GDM1 (cell line): ENCODE data around the gene CLDN9.

Experiments used
- DNase-seq: peaks from one replicate; lab custom pipeline; 2025; lab: John Stamatoyannopoulos, UW

Gene CLDN9

DNA sequence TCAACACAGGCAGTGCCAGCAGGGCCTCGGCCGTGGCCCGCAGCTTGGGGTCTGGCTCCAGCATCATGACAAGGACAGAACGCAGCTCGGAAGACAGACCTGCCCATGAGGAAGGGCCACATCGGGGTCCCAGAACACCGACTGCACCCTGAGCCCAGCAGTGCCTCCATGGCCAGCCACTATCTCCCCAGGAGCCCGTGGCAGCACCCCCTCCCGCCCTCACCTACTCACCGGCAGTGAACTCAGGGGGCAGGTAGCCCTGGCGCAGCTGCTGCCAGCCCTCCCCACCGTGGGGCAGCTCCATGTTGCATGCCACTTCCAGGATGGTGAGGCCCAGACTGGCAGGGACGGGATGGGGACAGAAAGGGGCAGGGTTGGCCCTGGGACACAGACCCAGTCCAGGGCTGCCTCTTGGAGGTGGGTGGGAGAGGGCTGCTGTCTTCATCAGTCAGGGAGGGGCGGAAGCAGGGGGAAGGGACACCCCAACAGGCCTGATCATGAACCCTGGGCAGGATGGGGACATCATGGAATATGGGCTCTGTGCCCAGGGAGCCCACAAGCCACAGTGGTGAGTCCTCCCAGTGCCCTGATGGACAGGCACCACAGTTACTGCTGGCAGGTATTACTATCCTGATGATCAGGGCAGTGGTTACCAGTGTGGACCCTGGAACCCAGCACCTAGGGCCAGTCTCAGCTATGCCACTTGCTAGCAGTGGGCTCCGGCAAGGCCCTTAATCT, 38.2 kb upstream of the CLDN9 start:
- DNase-seq = no peak

DNA sequence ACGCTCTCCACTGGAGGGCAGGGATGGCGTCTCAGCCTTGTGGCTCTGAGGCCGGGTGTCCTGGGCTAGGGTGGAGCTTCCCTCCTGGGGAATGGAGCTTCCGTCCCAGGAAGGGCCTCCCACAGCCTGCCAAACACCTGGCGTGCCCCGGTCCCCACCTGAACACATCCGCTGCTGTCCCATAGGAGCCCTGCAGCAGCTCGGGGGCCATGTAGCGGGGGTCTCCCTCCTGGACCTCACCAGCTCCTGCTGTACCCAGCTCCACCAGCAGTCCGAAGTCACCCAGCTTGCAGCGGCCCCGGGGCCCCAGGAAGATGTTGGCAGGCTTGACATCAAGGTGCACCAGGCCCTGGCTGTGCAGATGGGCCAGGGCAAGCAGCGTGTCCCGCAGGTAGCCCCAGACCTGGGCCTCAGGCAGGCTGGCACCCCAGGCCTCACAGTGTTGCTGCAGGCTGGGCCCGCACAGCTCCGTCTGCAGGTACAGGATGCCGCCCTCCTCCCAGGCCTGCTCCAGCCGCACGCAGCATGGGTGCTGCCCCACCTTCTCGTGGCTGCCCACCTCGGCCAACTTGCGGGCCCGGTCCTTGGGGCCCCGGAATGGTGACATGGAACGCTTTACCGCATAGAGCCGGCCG, 37.4 kb upstream of the CLDN9 start:
- DNase-seq = no peak

DNA sequence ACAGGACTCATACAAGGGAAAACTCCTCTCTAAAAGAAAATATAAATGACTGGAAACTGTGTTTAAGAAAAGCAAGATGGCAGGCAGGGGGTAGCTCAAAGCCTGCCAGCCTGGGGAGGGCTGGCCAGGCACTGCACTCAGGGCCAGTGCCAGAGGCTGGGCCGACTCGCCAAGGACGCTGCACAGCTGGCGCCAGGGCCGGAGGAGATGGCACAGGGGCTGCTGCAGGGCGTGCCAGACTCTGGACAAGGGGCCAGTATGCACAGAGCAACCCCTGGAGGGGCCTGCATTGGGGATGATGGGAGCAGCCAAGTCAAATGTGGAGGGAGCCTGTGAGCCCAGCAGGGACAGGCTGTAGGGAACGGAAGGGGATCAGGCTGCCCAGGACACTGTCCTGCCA, 36.5 kb upstream of the CLDN9 start:
- DNase-seq = no peak

DNA sequence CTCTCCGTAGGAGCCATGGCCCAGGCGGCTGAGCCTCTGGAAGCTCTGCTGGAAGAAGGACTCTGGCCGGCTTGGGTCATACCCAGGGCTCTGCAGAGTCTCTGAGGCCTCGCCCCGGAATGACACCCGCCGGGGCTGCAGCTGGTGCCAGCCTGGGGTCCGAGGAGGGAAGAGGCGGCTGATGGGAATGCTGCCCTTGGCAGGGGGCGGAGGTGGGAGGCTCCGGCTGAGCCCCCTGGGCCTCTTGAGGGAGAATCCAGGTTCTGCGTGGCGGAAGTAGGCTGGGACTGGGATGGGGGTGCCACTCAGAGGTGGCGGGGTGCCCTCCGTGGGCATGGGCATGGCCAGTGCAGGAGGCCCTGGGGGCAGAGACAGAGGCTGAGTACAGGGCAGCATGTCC, 36.0 kb upstream of the CLDN9 start:
- no peak for DNase-seq

DNA sequence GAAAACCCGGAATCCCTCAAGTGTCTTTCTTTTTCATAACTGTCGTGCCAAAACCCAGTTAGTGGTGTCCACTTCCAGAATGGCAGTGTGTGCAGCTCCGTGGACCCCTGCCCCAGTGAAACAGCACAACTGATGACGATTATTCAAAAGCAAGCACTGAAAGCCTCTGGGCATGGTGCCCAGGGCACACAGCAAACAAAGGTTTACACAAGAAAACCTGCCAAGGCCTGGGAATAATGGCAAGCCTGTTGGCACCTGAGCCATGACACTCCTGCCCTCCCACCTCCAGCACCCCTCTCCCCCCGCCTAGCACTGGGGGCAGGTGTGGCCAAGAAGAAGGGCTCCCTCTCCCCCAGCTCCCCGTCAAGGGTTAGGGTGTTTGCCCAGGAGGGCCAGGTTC, 35.3 kb upstream of the CLDN9 start:
- no peak for DNase-seq

DNA sequence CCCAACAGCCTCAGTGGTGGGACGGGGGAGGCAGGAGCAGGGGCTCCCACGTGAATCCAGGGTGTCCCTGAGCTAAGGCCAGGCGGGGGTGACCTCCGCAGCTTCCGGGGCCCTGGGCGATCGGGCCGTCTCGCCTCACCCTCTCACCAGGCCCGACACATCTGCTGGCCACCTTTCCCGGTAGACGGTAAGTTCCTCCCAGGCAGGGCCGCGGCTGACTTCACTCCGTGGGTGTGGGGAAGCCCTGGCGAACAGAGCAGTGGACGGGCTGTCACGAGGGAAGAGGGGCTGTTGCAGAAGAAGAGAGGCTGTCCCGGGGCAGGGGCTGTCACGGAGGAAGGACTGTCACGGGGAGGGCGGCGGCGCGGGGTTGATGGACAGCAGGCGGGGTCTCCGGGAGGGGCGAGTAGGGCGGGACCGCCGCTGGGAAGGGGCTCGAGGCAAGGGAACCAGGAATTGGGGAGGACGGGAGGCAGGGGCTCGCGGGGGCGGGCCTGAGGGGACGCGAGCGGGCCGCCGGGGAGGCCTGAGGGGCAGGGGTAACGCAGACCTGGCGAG, 33.0 kb upstream of the CLDN9 start:
- DNase-seq = no peak

DNA sequence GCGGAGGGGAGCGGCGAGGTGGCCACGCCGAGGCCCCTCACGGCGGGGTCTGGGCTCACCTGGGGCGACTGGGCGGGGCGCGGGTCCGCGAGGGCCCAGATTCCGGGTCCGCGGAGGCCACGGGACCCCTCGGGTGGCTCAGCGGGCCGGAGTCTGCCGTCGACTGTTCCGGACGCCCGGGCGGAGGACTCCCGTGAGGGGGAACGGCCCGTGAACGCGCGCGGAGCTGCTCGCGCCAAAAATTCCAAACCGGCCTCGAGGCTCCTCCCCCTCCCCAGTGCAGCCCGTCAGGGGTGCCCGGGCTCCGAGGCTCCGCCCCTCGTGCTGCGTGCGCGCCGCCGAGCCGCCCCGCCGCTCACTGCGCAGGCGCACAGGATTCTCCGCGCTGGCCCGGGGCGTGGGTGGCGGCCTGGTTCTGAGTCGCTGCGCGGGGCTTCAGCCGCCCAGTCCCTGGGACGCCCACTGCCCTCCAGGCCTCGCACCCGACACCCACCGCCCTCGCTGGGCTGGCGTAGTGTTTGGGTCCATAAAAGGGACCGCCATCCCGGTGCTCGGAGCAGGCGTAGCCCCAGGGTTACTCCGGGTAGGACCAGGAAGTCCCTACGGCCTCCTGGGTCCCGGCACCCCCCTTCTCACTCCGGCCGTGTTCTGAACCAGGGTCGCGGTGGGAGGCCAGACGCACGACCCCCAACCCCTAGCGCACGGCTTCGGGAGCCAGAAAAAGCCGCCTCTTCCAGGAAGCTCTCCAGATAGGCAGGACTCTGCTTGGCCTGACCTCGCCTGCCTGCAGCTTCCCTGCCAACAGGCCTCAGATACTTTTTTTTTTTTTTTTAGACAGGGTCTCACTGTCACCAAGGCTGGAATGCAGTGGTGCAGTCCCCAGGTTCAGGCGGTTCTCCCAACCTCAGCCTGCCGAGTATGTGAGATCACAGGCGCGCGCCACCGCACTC, 32.2 kb upstream of the CLDN9 start, which contains the start of gene PKMYT1:
Gene PKMYT1 (minus strand): TSS at position 220 of the 950 bp plus-strand sequence. CDS start 789 bp downstream, outside the sequence.
- DNase-seq = peak; percentile 87

DNA sequence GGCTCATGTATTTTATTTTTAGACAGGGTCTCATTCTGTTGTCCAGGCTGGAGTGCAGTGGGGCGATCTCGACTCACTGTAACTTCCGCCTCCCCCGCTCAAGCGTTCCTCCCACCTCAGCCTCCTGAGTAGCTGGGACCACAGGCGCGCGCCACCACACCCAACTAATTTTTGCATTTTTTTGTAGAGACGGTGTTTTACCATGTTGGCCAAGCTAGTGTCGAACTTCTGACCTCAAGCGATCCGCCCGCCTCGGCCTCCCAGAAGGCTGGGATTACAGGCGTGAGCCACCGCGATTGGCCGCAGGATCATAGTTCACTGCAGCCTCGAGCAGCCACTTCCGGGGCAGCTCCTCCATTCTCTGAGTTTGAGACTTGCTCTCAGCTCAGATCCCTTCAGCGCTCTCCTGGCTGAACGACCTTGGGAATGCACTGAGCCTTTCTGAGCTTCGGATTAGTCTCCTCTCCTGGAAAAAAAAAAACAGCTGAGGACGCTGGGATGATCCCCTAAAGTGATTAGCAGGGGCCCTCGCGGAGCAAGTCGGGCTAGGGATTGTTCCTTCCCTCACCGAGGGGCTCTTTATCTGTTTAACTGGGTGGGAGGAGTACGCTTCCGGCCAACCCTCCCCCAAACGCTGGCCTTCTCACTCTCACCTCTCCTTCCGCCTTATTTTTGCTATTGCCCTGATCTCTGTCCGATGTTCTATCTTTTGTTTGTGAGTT, 31.4 kb upstream of the CLDN9 start:
- no peak for DNase-seq

DNA sequence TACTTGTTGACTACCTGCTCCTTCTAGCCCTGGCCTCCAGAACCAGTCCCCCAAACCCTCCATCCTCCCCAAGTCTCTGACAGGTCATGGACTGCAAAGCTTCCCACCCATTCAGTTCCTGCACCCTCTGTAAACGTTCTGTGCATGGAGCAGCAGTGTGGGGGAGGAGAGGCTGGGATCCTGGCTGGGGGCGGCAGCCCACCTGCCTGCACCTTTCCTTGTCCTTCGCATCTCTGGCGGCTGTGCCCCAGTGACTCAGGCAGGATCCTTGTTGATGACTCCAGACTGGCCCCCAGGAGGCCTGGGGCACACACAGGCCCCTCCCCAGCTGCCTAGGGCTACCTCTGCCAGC, 30.8 kb upstream of the CLDN9 start:
- no peak for DNase-seq

DNA sequence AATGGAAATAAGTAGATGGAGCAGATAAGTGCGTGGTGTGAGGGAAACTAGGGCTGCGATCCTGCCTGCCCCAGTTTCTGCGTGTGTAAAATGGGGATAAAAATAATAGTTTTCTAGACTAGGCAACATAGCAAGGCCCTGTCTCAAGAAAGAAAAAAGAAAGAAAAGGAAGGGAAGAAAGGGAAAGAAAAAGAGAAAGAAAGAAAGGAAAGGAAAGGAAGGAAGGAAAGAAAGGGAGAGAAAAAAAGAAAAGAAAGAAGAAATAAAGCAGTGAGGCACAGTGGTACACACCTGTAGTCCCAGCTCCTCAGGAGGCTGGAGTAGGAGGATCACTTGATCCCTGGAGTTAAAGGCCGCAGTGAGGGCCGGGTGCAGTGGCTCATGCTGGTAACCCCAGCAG, 30.3 kb upstream of the CLDN9 start:
- no peak for DNase-seq

DNA sequence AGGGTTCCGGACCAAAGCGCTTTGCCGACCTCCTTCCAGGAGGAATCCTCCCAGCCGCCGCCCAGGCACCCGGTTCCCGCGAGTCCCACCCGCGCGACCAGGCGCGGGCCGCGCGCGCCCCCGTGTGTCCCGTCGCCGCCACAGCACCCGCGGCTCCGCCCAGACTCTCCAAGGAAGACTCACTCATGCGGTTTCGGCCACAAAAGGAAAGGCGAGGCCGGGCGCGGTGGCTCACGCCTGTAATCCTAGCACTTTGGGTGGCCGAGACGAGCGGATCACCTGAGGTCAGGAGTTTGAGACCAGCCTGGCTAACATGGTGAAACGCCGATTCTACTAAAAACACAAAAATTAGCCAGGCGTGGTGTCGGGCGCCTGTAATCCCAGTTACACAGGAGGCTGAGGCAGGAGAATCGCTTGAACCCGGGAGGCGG, 29.0 kb upstream of the CLDN9 start:
- peak; percentile 68 for DNase-seq

DNA sequence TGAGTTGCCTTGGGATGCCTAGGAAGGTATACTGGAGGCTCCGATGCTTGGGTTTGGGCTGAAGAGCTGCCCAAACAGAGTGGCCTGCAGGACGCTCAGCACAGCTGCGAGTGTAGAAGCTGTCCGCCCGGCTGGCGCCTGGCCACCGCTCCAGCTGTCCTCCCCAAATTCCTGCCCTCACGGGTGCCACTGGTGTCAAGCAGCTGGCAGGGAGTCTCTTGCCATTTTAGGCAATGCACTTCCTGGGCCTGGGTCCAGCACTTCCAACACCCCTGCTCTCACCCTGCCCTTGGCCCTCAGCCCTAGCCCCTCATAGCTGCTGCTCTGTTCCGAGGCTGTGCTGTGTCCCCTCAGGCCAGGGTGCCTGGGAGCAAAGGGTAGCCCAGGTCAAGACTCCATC, 27.3 kb upstream of the CLDN9 start:
- DNase-seq = no peak

DNA sequence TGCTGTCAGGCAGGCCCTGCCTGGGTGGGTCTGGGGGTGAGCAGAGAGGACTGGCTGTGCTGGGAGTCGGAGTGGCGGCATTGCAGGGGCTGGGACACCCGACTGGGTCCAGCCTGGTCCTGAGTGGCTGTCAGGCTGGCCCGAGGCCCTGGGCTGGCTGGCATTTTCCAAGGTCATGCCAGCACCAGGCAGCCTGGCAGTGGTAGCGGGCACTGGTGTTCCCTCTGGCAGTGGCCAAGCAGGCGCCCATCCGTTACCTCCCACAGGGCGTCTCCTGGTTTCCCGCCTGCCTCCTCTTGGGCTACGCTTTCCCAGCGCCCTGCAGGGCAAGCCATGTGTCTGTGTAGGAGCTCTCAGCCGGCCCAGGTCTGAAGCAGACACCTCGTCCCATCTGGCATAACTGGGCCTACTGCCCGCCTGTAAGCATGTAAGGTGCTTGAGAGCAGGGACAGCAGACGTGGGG, 26.8 kb upstream of the CLDN9 start:
- no peak for DNase-seq

DNA sequence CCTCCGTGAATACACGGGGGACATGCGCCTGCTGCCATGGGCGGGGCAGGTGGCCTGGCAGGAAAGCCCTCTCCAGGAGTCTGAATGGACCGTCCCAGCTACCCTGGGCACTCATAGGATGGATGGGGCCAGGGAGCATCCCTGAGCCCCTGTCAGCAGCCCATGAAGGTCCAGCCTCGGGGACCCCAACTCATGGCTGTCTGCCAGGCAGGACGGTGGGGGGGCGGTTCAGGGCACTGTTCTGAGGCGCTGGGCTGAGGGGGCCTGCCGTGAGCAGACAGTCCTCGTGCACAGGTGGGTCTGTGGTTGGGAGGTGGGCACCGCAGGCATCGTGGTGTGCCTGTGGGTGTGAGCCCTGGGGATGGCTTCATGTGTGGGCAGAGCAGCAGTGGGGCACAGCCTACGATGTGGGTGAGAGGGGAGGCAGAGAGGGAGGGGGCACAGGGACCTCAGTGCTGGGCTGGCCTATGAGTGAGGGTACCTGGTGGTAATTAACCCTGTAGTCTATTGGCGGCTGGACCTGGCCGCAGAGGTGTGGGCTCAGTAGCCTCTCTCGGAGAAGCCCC, 26.0 kb upstream of the CLDN9 start:
- no peak for DNase-seq

DNA sequence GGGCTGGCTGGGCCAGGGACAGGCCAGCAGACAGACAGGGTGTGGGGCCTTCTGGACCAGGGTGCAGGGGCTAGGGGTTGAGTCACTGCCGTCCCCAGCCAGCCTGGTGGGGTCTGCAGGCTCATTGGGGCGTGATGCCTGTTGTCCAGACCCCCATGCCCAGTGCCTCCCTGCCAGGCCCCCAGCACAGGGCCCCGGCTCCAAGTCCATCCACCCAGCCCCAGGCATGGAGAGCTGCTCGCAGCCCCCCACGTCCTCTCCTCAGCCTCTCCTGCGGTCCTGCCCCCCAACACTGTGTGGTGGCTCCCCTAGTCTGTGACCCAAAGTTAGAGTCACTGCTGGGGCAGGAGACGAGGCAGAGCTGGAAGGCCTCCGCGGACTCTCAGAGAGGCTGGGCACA, 25.4 kb upstream of the CLDN9 start:
- DNase-seq = no peak

DNA sequence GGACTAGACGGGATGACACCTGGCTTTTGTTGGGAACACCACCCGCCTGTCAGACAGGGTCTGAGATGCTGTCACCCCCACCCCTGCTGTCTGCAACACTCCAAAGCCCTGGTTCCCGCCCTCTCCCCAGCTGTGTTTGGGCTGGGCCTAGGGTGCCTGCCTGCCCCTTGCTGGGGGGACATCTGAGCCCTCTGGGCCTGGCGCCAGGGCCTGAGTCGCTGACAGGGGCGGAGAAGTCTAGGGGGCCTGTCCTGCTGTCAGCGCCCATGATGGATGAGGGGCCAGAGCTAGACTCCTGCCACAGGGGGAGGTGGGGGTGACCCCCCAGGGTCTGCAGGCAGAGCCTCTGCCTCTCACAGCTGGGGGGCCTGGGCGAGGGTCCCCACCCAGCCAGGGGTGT, 24.9 kb upstream of the CLDN9 start:
- DNase-seq = no peak

DNA sequence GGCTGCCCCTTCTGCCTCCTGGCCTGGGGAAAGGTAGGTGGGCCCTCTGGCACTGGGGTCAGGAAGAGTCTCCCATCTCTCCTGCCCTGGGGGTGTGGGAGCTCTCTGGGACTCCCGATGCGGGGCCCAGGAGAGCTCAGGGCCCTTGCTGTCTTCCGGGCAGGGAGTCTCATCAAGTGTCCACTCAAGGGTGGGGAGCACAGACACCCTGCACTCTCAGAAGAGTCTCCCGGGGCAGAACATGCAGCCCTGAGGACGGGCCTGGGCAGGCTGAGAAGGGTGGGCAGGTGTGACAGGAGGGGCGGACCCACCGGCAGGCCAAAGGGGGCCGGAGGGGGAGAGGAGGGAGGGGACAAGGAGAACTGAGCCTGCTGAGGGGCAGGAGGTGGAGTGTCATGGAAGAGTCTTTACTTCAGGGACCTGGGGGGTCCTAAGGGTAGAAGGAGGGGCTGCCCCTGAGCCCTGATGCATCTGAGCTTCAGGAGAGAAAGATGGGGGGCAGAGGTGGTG, 24.1 kb upstream of the CLDN9 start:
- DNase-seq = no peak

DNA sequence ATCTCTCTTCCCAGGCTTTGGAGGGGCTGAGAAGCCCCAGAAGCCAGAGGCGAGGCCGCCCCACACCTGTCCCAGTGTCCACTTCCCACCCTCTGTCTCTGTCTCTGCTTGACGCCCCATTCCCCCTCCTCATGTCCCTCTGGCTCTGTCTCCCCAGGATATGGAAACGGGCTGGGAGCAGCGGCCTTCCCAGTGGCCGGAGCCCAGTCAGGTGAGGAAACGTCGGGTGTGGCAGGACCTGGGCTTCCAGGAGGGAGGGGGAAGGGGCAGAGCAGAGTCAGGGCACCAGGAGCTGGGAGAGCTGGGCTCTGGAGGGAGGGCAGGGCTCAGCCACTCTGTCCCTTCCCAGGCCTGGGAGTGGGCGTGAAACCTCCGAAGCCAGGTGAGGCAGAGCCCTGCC, 21.8 kb upstream of the CLDN9 start:
- no peak for DNase-seq

DNA sequence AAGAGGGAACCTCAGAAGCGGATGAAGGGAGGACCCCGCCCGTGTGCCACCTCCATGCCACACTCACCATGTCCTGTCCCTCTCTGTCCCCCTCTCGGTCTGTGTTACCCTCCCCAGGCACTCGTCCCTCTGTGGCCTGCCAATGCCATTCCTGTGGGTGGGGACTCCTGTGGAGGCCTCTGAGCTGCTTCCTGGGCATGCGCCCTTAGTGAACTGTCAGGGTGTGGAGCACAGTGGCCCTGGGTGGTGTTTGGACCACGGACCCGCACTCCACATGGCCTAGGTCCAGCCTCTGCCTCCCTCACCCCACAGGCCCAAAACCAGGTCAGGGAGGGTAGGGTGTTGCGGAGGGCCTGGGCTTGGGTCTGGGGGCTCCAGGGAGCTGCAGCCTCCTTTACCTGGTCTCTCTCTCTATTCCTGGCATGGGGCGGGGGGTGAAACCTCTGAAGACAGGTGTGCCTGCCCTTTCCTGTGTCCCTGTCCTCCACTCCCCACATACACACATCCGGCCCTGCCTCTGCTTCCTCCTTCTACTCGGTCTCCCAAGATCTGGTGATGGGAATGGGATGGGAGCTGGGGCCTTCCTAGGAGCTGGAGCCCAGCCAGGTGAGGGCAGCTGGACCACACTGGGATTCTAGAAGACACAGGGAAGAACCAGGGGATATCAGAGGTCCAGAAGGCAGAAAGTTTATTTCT, 21.0 kb upstream of the CLDN9 start:
- no peak for DNase-seq

DNA sequence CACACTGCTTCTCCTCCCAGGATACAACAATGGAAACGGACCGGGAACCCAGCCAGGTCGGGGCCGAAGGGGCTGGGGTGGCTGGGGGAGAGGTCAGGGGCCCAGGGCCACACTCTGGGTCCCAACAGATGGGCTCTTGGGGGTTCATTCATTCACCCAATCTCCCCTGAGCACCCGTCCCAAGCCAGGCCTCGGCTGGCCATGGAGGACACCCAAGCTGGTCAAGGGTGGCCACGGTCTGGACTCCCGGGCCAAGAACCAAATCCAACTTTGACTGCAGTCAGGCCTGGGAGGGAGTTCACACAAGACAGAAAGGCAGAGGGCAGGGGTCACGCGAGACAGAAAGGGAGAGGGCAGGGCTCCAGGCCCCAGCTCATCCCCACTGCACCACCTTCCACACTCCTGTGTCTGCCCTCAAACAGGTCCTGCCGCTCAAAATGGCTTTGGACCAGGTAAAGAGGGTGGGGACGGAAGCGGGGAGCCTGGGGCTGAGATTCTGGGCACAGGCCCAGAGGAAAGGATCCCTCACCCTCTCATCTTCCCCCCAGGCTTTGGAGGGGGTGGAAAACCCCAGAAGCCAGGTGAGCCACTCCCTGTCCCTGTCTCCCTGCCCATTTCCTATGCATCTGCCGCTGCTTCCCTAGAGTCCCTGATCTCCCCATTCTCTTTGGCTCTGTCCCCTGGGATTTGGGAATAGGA, 20.2 kb upstream of the CLDN9 start:
- no peak for DNase-seq
